C4-2B (cell line): Measurements from ENCODE around the gene KLF18.

Experiments used
- CTCF ChIP-seq: fragments of 450-650 bp; conservative IDR thresholded peaks from 2 replicates; pipeline ENCODE4 v1.5.1; 2017; ENCODE audit warnings: mild to moderate bottlenecking
- ZFX ChIP-seq: fragments of 450-650 bp; IDR thresholded peaks from 2 replicates; pipeline ENCODE4 v1.6.1; 2017

- no peak for TF ChIP-seq CTCF
- TF ChIP-seq ZFX = no peak
Measured at GRCh38 chr1:44101328-44101727, 40.1 kb downstream of the KLF18 start.
